GM12864 (cell line): ENCODE results near the gene P2RX7.

Experiments used
- DNase-seq: peaks from one replicate; pipeline ENCODE4 v3.0.0-alpha.2; 2011; ENCODE audit warnings: low read depth
- H3K4me3 ChIP-seq: 2 replicates; pipeline ENCODE4 v1.5.1; 2011; ENCODE audit warnings: mild to moderate bottlenecking, low read depth, low read length, control low read depth
- TF ChIP-seq, protein P1 (sequence below): IDR thresholded peaks from 2 replicates; pipeline ENCODE4 v1.5.1; 2011; ENCODE audit warnings: low read depth, mild to moderate bottlenecking, moderate library complexity, low read length, control low read depth, inconsistent platforms; ENCODE audit errors: missing control alignments

P2RX7 gene

DNA sequence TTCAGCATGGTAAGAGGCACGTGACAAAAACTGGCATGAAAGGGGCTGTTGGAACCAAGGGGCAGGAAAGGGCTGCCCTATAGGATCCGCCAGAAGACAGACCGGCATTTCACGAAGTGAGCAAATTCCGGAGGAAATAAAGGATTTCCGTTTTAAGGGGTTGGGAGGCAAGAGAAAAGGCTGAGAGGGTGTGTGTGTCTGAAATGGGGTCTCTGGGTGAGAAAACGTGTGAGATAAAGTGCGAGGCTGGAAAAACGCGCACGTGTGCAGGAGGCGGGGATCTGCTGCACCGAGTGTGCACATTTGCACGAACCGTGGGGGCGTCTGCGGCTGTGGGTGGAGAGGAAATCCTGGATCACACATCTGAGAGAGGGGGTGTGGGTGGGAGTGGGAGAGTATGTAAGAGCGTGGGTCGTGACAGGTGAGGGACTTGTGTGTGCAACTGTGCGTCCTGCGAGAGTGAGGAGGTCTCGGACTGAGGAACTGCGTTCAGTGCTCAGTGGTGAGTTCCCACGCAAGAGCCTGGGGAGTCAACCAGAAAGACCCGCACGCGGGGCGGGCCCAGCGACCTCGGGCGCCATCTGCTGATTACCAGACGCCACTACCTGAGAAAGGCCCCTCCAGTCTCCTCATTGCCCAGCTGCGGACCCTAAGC is 37.0 kb upstream of the P2RX7 start:
- peak; percentile 24 for DNase-seq
- TF ChIP-seq, protein P1, sequence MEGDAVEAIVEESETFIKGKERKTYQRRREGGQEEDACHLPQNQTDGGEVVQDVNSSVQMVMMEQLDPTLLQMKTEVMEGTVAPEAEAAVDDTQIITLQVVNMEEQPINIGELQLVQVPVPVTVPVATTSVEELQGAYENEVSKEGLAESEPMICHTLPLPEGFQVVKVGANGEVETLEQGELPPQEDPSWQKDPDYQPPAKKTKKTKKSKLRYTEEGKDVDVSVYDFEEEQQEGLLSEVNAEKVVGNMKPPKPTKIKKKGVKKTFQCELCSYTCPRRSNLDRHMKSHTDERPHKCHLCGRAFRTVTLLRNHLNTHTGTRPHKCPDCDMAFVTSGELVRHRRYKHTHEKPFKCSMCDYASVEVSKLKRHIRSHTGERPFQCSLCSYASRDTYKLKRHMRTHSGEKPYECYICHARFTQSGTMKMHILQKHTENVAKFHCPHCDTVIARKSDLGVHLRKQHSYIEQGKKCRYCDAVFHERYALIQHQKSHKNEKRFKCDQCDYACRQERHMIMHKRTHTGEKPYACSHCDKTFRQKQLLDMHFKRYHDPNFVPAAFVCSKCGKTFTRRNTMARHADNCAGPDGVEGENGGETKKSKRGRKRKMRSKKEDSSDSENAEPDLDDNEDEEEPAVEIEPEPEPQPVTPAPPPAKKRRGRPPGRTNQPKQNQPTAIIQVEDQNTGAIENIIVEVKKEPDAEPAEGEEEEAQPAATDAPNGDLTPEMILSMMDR = peak; percentile 97
- H3K4me3 ChIP-seq = peak overlapping the region; percentile 10

DNA sequence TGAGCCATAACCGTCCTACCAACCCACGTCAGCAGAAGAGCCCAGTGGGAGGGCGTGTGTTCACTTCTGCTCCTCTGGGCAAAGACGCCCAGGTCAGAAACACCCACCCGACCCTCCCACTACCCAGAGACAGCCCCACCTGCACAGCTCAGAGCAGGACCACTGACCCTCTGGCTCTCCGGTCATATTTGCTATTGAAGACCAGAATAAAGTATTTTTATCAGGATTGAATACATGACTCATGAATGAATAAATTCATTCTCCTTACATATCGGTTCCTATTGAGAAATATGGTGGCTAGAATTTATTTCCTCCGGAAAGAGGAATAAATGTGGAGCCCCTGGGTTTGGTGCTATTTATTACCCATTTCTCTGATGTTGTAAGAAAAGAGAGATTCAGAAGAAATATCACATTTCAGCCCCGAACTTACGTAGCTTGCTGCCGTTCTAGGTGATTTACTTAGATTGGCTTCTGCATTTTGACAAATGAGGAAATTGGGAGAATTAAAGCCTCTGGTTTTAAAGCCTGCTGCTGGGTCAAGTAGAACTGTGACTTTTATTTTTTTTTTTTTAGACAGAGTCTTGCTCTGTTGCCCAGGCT is 36.4 kb upstream of the P2RX7 start:
- H3K4me3 ChIP-seq = no peak overlapping the region
- TF ChIP-seq, protein P1 = no peak

DNA sequence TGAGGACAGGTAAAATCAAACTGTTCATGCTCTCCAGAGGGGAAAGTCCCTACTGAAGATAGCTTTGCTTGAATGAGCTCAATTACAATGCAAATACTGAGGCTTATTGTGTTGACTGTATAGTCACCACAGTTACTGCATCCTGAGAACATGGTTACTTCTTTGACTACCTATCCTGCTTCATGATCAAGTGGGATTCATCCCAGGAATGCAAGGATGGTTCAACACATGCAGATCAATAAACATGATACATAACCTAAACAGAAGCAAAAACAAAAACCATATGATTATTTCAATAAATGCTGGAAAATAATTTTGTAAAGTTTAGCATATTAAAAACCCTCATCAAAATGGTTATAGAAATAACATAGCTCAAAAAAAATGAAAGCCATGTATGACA is 32.9 kb upstream of the P2RX7 start:
- no peak for DNase-seq
- TF ChIP-seq, protein P1 = no peak
- no peak overlapping the region for H3K4me3 ChIP-seq

More for the DNA sequence above, 36.4 kb upstream of the P2RX7 start:
- no peak for DNase-seq

DNA sequence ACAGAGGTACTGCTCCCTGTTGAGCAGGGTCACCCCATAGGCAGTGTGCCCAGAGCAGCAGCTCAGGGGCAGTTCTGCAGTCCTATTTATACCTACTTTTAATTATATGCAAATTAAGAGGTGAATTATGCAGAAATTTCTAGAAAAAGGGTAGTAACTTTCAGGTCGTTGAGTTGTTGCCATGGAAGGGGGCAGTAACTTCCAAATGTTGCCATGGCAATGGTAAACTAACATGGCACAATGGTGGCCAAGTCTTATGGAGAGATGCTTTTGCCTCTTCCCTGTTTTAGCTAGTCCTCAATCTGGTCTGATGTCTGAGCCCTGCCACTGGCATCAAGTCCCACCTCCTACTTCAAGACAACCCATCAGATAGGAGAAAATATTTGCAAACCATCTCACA is 30.4 kb upstream of the P2RX7 start:
- no peak overlapping the region for H3K4me3 ChIP-seq
- TF ChIP-seq, protein P1 = no peak
- no peak for DNase-seq

DNA sequence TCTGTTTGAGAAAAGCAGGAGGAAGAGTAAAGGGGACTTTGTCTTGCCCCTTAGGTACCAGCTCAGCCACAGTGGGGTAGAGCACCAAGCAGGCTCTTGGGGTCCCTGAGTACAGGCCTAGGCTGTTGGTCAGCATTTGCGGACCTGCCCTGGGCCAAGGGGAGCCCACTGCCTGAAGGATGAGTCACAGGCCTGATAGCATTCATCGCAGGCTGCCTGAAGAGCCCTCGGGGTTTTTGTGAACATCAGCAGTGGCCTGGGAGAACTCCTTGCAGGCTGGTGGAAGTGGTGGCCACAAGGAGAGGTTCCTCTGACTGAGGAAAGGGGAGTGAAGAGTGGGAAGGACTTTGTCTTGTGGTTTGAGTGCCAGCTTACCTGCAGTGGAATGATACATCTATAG is 25.0 kb upstream of the P2RX7 start:
- TF ChIP-seq, protein P1 = no peak
- no peak overlapping the region for H3K4me3 ChIP-seq
- no peak for DNase-seq

DNA sequence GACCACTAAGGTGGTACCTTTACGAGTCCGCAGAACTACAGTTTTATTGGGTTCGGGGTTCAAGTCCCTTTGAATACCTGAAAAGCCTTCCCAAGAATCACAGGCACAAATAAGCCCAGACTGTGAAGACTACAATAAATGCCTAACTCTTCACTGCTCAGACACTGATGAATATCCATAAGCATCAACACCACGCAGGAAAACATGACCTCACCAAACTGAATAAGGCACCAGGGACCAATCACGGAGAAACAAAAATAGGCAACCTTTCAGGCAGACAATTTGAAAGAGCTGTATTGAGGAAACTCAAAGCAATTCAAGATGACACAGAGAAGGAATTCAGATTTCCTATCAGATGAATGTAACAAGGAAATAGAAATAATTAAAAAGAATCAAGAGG is 24.2 kb upstream of the P2RX7 start:
- H3K4me3 ChIP-seq = no peak overlapping the region
- DNase-seq = no peak

More for the DNA sequence above, 24.2 kb upstream of the P2RX7 start:
- TF ChIP-seq, protein P1 = no peak
